ENCODE measurements around the gene MST1.
"Not testable (repeated sequence)": the region's sequence is repeated elsewhere in the genome, so short reads cannot be mapped to it uniquely, and the experiment has no call there.

MST1 gene

DNA sequence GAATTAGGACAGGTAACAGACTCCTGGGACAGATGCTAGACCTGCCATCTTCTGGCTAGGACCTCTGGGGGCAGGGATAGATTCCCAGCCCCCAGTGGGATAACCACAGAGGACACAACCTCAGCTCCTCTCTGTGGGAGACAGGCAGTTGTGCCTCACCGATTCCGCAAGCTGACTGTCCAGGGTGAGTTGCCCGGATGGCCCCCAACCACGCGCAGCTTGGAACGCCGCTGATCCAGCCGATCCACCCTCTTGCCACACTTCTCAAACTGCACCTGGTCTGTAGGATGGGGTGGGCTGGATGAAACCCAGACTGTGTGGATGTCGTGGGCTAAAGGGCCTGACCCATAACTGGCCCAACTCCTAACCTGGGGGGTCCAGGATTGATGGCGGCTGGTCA, 4.2 kb downstream of the MST1 start:
- not testable (repeated sequence) for H3K9me3 ChIP-seq (ENCODE audit: insufficient read depth, low read length); H3K4me2 ChIP-seq (ENCODE audit: low read length); H3K27me3 ChIP-seq (ENCODE audit: low read depth, low read length); H3K27ac ChIP-seq (ENCODE audit: low read length); H3K4me3 ChIP-seq (ENCODE audit: low read length); H3K4me1 ChIP-seq (ENCODE audit: low read length); H2AFZ ChIP-seq (ENCODE audit: low read depth, low read length); H3K79me2 ChIP-seq (ENCODE audit: low read length); H3K9ac ChIP-seq (ENCODE audit: low read length); H4K20me1 ChIP-seq (ENCODE audit: insufficient read depth, low read length)
- peaks cover 25% of the 10 kb centered on the region for H3K36me3 ChIP-seq (replicated peaks; ENCODE audit: low read depth, low read length)

DNA sequence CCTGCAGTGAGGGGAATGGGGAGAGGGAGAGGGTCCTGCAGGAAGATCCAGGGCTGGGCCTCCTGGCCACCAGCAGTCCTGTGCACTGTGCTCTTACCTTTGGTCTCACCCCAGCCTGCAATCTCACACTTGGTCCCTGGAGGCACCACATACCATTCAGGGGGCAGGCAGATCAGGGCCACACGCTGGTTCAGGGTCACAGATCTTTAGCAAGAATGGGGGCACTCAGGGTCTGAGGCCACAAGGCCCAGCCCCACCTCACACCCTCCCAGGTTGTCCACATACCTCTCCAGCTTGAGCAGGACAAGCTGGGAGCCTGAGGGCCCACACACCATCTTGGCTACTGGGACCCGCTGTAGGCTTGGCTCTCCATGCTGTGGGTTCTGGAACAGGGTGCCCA, 4.8 kb downstream of the MST1 start:
- not testable (repeated sequence) for H3K4me3 ChIP-seq (ENCODE audit: low read length); H2AFZ ChIP-seq (ENCODE audit: low read depth, low read length); H3K9ac ChIP-seq (ENCODE audit: low read length); H3K4me2 ChIP-seq (ENCODE audit: low read length); H3K27ac ChIP-seq (ENCODE audit: low read length); H3K4me1 ChIP-seq (ENCODE audit: low read length); H4K20me1 ChIP-seq (ENCODE audit: insufficient read depth, low read length); H3K9me3 ChIP-seq (ENCODE audit: insufficient read depth, low read length); H3K27me3 ChIP-seq (ENCODE audit: low read depth, low read length); H3K79me2 ChIP-seq (ENCODE audit: low read length)
- peaks cover 30% of the 10 kb centered on the region for H3K36me3 ChIP-seq (replicated peaks; ENCODE audit: low read depth, low read length)

DNA sequence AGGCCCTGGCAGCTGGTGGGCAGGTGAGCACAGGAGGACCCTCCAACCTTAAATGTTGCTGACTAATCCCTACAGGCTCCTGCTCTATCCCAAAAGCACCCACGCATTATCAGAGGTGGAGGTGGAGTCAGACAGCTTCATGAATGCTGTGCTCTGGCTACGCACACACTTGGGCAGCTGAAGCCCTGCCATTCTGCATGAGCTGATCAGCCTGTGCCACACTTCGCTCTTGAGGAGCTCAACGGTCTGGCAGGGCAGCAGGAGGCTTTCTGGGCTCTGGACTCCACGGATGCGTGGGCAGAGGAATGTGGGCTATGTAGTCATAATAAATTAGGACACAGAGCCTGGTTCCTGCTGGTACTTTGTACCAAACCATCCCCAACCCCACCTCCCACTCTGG, 6.1 kb downstream of the MST1 start:
- H3K36me3 ChIP-seq (replicated peaks; ENCODE audit: low read depth, low read length) = peaks cover 42% of the 10 kb centered on the region
- H3K4me2 ChIP-seq (ENCODE audit: low read length) = no peak overlapping the region
- H3K27me3 ChIP-seq (ENCODE audit: low read depth, low read length) = no peaks in the 10 kb centered on the region
- no peak overlapping the region for H3K9ac ChIP-seq (ENCODE audit: low read length)
- no peaks in the 10 kb centered on the region for H3K79me2 ChIP-seq (ENCODE audit: low read length)
- no peaks in the 10 kb centered on the region for H4K20me1 ChIP-seq (ENCODE audit: insufficient read depth, low read length)
- no peak overlapping the region for H3K27ac ChIP-seq (ENCODE audit: low read length)
- no peak overlapping the region for H3K4me3 ChIP-seq (ENCODE audit: low read length)
- H2AFZ ChIP-seq (ENCODE audit: low read depth, low read length) = no peak overlapping the region
- H3K9me3 ChIP-seq (ENCODE audit: insufficient read depth, low read length) = no peaks in the 10 kb centered on the region
- TF ChIP-seq EZH2phosphoT487 (IDR thresholded peaks at IDR 0.05; ENCODE audit: low read depth) = no peak
- TF ChIP-seq, protein P1, sequence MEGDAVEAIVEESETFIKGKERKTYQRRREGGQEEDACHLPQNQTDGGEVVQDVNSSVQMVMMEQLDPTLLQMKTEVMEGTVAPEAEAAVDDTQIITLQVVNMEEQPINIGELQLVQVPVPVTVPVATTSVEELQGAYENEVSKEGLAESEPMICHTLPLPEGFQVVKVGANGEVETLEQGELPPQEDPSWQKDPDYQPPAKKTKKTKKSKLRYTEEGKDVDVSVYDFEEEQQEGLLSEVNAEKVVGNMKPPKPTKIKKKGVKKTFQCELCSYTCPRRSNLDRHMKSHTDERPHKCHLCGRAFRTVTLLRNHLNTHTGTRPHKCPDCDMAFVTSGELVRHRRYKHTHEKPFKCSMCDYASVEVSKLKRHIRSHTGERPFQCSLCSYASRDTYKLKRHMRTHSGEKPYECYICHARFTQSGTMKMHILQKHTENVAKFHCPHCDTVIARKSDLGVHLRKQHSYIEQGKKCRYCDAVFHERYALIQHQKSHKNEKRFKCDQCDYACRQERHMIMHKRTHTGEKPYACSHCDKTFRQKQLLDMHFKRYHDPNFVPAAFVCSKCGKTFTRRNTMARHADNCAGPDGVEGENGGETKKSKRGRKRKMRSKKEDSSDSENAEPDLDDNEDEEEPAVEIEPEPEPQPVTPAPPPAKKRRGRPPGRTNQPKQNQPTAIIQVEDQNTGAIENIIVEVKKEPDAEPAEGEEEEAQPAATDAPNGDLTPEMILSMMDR (IDR thresholded peaks at IDR 0.05; ENCODE audit: low read depth, low read length) = no peak
- H3K4me1 ChIP-seq (ENCODE audit: low read length) = no peaks in the 10 kb centered on the region

DNA sequence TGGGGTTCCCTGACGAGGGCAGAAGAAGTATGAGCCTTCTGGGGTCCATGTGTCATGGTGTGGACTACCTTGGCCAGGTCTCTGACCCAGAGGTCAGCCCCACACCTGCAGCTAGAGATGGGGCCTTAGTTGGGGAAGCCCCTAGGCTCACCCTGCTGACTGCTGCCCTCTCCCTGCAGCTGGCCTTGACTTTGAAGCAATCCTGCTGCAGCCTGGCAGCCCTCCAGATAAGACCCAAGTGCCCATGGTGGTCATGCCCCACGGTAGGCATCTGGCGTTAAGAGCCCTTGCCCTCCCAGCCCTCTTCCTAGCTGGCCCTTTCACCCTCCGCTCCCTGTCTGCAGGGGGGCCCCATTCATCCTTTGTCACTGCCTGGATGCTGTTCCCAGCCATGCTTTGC, 7.7 kb downstream of the MST1 start:
- Histone ChIP-seq H3K27ac (ENCODE audit: low read length) (no peak overlapping the region), H3K4me2 (ENCODE audit: low read length) (no peak overlapping the region), H3K36me3 (replicated peaks; ENCODE audit: low read depth, low read length) (peaks cover 56% of the 10 kb centered on the region), H3K27me3 (ENCODE audit: low read depth, low read length) (no peaks in the 10 kb centered on the region), H3K79me2 (ENCODE audit: low read length) (no peaks in the 10 kb centered on the region), H3K9me3 (ENCODE audit: insufficient read depth, low read length) (no peaks in the 10 kb centered on the region), H4K20me1 (ENCODE audit: insufficient read depth, low read length) (no peaks in the 10 kb centered on the region), H3K4me1 (ENCODE audit: low read length) (no peaks in the 10 kb centered on the region), H3K9ac (ENCODE audit: low read length) (no peak overlapping the region), H3K4me3 (ENCODE audit: low read length) (no peak overlapping the region), H2AFZ (ENCODE audit: low read depth, low read length) (no peak overlapping the region)
- TF ChIP-seq, protein P1 (IDR thresholded peaks at IDR 0.05; ENCODE audit: low read depth, low read length) = no peak
- TF ChIP-seq EZH2phosphoT487 (IDR thresholded peaks at IDR 0.05; ENCODE audit: low read depth) = no peak

DNA sequence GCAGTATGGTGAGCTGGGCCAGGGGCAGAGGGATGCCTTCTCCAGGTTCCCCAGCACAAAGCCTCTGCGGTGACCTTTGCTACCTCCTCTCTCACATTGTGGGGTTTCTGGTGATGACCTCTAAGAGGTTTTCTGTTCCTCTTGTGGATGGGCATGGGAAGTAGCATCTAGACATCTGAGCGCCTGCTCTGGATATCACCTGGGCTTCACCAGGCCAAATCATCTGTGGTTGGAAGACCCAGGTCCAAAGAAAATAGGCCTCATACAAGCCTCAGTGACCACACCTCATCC, 8.1 kb downstream of the MST1 start:
- Histone ChIP-seq H2AFZ (ENCODE audit: low read depth, low read length) (no peak overlapping the region), H3K4me2 (ENCODE audit: low read length) (no peak overlapping the region), H3K36me3 (replicated peaks; ENCODE audit: low read depth, low read length) (peaks cover 60% of the 10 kb centered on the region), H3K4me3 (ENCODE audit: low read length) (no peak overlapping the region), H4K20me1 (ENCODE audit: insufficient read depth, low read length) (no peaks in the 10 kb centered on the region), H3K9me3 (ENCODE audit: insufficient read depth, low read length) (no peaks in the 10 kb centered on the region), H3K4me1 (ENCODE audit: low read length) (no peaks in the 10 kb centered on the region), H3K9ac (ENCODE audit: low read length) (no peak overlapping the region), H3K79me2 (ENCODE audit: low read length) (no peaks in the 10 kb centered on the region), H3K27me3 (ENCODE audit: low read depth, low read length) (no peaks in the 10 kb centered on the region), H3K27ac (ENCODE audit: low read length) (no peak overlapping the region)
- TF ChIP-seq EZH2phosphoT487 (IDR thresholded peaks at IDR 0.05; ENCODE audit: low read depth) = no peak
- TF ChIP-seq, protein P1 (IDR thresholded peaks at IDR 0.05; ENCODE audit: low read depth, low read length) = no peak
